ENCODE results near the gene BMP7.

- no peak for TF ChIP-seq CTCF (conservative IDR thresholded peaks at IDR 0.05; ENCODE audit: low read length)
- TF ChIP-seq EZH2phosphoT487 (IDR thresholded peaks at IDR 0.05; ENCODE audit: borderline replicate concordance) = no peak
Measured at GRCh38 chr20:57199656-57200405, 66.6 kb downstream of the BMP7 start.
